ENCODE results near the gene KLRD1. TPM values are rescaled to one million over a fixed set of nuclear protein-coding genes. Genes with fewer than 3 reads are reported as not detected.

Gene KLRD1
- 0.09 and 0.11 TPM in 2 replicates for total RNA-seq

DNA sequence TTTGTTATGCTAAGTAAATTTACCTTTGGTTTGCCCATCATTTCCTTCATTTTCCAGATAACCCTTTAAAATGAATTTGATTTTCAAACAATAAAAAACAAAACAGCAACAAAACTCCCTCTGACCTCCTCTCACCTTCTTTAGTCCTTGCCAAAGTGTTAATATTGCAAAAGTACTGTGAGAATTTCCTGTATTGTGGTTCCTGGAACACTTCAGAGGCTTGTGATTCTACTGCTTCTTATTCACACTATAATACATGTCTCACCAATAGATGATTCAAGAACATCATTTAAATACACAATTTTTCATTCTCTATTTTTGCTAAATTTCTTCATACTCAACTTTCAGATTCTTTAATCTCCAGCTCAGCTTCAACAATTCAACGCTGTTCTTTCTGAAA lies at the start of gene KLRD1:
Gene KLRD1 (plus strand): TSS at position 241 of the 400 bp plus-strand sequence. CDS start 208 bp downstream, outside the sequence.

Other genes with a start within 250 kb of the KLRD1 start
- gene CLEC1A, start 208.9 kb upstream of the KLRD1 start, total RNA-seq, result 14.4 and 15.8 TPM in 2 replicates
- gene CLEC7A, start 177.7 kb upstream of the KLRD1 start, total RNA-seq, result 0.33 and 0.43 TPM in 2 replicates
- under 0.01 TPM in 1 of 2 replicates, not detected in the other for gene OLR1, start 135.7 kb upstream of the KLRD1 start, total RNA-seq
- gene TMEM52B, start 128.8 kb upstream of the KLRD1 start, total RNA-seq, result not detected in 2 replicates
- gene GABARAPL1, start 95.0 kb upstream of the KLRD1 start, total RNA-seq, result 126 and 215 TPM in 2 replicates
- gene KLRK1, start 82.2 kb downstream of the KLRD1 start, total RNA-seq, result not detected in 2 replicates
- gene KLRC4, start 101.9 kb downstream of the KLRD1 start, total RNA-seq, result not detected in 2 replicates
- not detected in 2 replicates for gene KLRC3, start 112.7 kb downstream of the KLRD1 start, total RNA-seq
- not detected in 2 replicates for gene KLRC2, start 128.1 kb downstream of the KLRD1 start, total RNA-seq
- gene KLRC1, start 145.5 kb downstream of the KLRD1 start, total RNA-seq, result not detected in 2 replicates
- 0.54 and 1.4 TPM in 2 replicates for gene EIF2S3B, start 198.0 kb downstream of the KLRD1 start, total RNA-seq

Data from dermis lymphatic vessel endothelial cell (primary cell).